AG09319 (cell line): Measurements from ENCODE around the gene TRAF2.

ENCODE experiments used
- DNase-seq: peaks from one replicate; pipeline ENCODE4 v3.0.0-alpha.2; 2010; ENCODE audit warnings: low read depth; ENCODE audit errors: extremely low read depth
- TF ChIP-seq, protein P1 (sequence below): IDR thresholded peaks from 2 replicates; pipeline ENCODE4 v1.5.1; 2011; ENCODE audit warnings: low read depth, mild to moderate bottlenecking, inconsistent platforms, low read length, moderate library complexity

The TRAF2 gene

DNA sequence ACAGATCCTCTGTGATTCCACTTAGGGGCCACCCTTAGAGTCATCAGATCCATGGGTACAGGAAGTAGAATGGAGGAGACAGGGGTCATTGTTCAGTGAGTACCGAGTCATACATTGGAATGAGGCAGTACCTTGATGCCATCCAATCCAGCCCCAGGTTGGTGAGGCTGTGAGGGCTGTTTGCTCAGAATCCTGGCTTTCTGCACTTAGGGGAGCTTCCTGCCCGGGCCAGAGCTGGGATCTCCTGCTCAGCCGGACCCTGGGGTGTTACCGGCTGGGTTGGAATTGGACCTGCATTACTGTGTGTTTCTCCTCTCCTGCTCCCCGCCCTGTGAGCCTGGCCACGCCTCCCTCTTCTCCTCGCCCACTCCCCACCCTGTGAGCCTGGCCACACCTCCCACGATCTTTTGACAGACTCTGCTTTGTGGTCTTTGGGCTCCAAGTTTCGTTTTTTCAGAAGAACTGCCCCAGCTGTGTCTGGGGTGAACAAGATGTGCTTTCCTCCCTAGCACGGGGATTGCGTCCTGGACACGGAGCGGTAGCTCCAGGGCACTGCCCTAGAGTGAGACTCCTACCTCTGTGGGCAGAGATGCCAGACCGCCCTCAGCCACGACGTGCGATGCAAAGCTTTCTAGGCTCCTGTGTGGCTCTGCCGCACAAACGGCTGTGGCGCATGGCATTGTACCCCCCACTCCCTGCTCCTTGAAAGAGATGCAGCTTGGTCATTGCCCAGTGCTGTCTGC, 15.4 kb downstream of the TRAF2 start:
- peak; percentile 1 for DNase-seq
- TF ChIP-seq, protein P1, sequence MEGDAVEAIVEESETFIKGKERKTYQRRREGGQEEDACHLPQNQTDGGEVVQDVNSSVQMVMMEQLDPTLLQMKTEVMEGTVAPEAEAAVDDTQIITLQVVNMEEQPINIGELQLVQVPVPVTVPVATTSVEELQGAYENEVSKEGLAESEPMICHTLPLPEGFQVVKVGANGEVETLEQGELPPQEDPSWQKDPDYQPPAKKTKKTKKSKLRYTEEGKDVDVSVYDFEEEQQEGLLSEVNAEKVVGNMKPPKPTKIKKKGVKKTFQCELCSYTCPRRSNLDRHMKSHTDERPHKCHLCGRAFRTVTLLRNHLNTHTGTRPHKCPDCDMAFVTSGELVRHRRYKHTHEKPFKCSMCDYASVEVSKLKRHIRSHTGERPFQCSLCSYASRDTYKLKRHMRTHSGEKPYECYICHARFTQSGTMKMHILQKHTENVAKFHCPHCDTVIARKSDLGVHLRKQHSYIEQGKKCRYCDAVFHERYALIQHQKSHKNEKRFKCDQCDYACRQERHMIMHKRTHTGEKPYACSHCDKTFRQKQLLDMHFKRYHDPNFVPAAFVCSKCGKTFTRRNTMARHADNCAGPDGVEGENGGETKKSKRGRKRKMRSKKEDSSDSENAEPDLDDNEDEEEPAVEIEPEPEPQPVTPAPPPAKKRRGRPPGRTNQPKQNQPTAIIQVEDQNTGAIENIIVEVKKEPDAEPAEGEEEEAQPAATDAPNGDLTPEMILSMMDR: no peak

DNA sequence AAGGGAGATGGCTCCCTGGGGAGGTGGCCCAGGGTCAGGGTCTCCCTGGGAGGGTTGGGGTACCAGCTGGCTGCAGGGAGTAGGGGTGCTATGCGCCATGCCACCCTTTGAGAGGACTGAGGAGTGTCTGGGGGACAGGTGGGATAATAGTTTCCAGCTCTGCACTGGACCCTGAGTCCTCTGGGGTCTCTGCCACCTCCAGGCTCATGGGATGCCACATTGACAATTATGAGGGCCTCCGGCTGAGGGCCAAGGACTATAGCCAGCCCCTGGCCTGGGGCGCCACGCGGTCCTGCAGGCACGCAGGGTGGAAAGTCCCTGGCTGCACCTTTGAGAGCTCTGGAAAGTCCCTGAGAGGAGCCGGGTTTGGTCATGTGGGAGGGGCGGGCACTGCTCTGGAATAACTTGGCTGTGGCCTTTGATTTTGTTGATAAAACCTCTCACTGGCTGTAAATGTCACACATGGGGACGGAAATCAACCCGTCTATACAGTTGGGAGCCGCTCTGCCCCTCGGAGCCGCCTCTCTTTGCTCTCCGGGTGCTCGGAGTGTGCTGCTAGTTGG, 16.0 kb downstream of the TRAF2 start:
- DNase-seq: peak; percentile 54
- TF ChIP-seq, protein P1: no peak

DNA sequence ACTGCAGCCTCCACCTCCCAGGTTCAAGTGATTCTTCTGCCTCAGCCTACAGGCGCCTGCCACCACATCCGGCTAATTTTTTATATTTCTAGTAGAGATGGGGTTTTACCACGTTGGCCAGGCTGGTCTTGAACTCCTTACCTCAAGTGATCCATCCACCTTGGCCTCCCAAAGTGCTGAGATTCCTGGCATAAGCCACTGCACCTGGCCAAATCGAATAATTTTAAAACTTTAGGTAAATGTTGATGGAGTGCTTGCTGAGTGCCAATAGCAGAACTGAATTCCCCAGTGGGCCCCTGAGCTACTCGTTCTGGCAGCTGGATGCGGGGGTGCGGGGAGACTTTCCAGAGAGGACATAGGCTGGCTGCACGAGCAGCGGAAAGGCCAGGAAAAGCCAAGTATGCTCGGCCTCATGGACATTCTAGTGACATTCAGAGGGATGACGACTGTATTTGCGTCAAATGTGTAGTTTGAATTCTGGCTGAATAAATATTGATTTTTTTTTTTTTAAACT, 16.8 kb downstream of the TRAF2 start:
- TF ChIP-seq, protein P1: no peak
- DNase-seq: no peak

DNA sequence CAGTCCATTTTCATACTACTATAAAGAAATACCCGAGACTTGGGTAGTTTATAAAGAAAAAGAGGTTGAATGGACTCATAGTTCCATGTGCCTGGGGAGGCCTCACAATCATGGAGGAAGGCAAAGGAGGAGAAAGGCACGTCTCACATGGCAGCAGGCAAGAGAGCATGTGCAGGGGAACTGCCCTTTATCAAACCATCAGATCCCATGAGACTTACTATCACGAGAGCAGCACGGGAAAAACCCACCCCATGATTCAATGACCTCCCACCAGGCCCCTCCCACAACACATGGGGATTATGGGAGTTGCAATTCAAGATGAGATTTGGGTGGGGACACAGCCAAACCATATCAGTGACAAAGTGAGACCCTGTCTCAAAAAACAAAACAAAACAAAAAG, 19.9 kb downstream of the TRAF2 start:
- TF ChIP-seq, protein P1: no peak
- no peak for DNase-seq

DNA sequence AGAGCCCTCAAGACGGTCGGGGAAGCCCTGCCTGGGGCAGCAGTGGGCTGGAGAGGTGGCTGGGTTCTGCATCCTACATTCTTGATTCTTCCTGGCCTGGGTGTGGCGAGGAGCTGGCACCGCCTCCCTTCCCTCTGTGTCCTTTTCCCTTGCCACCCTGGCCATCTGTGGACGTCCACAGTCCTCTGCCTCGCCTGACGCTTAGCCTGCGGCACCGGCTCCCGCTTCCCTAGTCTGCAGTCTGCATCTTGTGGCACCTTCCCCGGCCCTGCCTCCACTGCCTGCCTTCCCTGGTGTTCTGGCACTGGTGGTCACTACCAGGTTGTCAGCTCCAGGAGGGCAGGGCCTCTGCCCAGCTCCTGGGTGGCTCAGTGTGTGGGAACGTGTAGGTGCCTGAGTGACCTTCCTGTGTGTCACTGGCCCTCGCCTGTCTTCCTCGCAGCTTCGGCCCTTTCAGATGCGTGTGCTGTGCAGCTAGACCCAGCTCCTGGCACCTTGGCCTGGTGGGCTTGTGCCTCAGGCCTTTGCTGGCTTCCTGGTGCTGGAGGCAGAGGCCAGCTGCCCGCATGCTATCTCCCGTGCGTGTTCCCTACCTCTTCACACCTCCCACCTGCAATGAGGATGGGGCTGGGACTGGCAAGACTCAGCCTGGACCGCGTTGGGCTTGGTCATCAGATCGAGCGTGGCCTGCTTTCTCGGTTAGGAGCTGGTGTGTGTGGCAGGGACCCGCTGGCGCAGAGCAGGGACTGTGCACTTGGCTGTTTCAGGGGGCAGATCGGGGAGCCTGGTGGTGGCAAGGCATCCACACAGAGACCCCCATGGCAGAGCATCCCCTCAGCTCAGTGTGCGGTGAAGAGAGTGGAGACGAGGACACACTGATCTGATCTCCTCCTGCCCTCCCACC, 20.9 kb downstream of the TRAF2 start:
- no peak for DNase-seq
- TF ChIP-seq, protein P1: no peak

DNA sequence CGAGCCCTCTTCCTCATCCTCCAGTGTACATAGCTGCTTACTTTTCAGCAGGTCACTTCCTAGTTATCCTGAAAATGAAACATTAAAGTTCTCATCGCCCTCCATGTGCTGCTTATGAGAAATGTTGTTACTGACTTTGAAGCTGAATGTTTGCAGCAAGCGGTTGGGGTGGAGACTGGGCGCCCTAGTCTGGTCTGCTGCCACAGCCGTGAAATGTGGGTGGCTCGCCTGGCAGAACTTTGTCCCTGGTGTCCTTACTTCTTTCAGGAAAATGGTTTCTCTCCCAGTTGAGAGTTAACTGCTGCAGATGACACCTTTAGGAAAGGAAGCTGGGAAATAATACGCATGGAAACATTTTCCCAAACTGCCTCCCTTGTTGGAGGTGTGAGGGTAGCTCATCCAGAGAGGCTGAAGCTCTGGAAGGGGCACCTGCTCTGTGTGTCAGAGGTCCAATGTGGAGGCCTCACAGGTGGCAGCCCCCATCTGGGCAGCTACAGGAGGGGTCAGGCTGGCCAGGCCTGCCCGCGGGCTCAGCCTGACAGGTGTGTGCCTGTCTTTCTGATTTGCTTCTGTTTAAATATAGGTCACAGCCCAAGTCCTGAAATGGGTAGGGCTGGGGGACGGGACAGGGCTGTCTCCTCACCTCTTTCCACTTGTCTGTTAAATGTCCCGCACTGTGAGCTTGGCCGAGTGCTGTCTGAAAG, 24.0 kb downstream of the TRAF2 start:
- DNase-seq: no peak
- TF ChIP-seq, protein P1: no peak
